DMS153 treated with DMSO at 0.1 percent for 48 hours (cell line): ENCODE measurements around the gene NAP1L5.

ENCODE experiments used
- DNase-seq: peaks from one replicate; lab custom pipeline; 2025; ENCODE audit not compliant: unreplicated experiment; lab: John Stamatoyannopoulos, UW

Gene NAP1L5

DNA sequence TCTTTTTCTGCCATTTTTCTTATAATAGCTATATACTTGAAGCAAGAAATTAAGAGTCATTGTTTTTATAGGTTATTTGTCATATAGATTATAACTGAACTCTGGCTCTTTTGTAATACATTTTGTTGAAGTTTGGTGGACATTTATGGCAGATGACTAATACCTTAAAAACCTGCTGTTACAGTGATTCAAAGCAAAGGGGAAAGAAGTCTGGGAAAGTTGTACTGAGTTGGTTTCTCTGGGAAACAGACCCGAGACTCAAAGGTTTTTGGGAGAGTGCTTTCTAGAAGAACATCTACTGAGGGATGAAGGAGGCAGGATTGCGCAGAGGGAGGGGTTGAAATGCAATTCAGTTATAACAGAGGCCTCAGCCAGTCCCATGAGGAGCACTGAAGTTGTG is 35.9 kb downstream of the NAP1L5 start:
- no peak for DNase-seq

DNA sequence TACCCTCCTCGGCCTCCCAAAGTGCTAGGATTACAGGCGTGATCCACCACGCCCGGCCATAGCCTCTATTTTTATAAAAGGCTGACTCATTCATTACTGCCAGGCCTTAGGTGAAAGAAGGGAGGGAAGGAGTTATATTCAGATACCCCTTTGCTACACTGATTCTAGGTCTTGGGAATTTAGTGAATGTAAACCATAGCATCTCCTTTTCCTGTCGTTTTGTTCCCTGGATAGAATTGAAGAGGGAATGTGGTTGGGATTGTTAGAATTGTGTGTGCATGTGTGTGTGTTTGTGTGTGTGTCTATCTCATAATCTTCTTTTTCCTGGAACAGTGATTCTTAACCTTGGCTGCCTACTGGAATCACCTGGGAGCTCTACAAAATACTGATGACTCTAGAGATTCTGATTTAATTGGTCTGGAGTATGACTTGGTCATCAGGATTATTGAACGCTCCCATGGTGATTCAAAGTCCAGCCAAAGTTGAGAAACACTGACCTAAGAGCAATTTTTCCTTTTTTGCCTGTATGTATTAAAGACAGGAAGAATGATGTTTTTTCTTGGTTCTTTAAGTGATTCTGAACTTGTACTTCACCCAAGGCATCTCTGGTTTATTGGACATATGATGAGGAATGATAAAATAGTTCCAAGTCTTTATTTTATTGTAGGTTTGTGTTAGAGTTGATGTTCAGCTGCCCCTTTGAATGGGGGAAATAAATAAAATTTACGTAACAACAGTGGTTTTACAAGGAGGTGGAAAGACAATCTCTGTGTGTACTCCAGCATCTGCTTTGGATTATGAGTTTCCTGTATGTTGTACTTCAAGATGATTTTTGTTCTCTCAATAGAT is 37.0 kb downstream of the NAP1L5 start:
- DNase-seq: no peak

DNA sequence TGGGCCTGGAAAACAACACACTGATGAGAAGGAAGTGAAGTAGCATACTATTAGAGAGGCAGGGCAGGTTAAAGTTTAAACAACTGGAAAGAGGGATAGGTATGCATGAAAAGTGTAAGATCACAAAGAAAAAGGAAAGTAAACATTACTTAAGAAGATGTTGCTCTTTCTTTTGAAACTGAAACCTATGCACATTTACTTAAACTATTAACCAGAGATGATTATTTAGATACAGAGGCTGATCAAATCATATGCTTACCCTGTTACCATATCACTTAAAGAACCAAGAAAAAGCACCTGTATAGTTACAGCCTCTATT is 37.8 kb downstream of the NAP1L5 start:
- DNase-seq: no peak

- DNase-seq: peak; percentile 50
Measured at GRCh38 chr4:88659055-88659889, 38.4 kb downstream of the NAP1L5 start.

DNA sequence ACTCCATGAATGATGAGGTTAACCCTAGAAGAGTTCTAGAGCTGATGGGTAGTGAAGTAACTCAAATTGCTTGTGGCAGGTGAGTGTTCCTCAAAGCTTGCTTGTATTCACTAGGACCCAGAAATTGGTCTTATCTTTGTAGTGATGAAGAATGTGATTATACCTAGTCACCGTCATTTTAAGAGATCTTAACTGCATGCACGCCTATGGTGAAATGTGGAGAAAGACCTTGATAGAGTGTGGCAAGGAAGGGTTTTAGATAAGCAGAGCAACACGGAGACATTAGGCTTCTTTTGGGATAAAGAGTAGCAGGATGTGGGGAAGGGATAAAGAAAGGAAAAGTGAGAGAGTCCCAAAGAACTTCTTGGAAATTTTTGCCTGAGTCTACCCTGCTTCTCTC is 42.4 kb downstream of the NAP1L5 start:
- no peak for DNase-seq

DNA sequence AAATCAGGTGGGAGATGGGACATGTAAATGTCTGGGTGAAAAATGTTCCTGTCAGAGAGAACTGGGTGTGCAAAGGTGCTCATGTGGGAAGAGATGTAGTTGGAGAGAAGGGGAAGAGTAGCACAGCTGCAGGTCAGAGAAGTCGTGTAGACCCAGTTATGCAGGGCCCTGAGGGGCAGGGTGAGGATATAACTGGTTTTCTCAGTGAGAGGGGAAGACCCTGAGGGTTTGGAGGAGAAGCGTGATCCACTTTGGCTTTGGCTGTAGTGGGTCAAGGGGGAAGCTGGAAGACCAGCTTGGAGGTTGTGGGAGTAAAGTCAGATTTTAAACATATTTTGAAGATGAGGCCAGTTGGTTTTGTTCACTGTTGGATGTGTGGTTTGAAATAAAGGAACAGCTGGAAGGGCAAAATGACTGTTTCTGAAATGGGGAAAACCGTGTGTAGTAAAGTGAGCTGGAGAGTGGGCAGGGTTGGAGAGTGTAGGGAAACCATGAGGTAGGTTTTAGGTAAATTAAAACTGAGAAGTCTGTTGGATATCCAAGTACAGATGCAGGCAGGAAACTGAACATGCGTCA is 44.2 kb downstream of the NAP1L5 start:
- DNase-seq: no peak

GRCh38 chr4:88649716-88650115 is 47.9 kb downstream of the NAP1L5 start:
- no peak for DNase-seq

- DNase-seq: no peak
Measured at GRCh38 chr4:88646528-88647280, 50.9 kb downstream of the NAP1L5 start.

- no peak for DNase-seq
Measured at GRCh38 chr4:88645994-88646393, 51.6 kb downstream of the NAP1L5 start.
